Measurements from ENCODE around the gene CELF4.

The CELF4 gene

DNA sequence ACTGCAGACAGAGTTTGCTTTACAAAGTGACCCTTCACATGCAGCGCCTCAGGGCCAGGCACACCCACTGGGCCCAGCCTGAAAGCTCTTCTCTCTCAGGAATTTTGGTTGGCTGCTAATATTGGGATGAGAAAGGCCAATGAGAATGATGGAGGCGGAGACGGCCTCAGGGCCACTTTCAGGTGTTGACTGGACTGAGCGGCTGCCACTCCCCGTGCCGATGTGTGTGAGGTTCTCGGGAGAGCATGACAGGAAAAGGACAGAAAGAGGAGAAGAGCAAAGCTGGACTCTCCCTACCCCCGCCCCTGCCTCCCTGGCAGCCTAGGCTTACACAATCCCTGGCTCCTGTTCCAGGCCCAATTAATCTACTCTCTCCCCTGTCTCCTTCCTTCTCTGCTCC, 155.7 kb downstream of the CELF4 start:
- no peak for DNase-seq (ENCODE audit: low read depth)

DNA sequence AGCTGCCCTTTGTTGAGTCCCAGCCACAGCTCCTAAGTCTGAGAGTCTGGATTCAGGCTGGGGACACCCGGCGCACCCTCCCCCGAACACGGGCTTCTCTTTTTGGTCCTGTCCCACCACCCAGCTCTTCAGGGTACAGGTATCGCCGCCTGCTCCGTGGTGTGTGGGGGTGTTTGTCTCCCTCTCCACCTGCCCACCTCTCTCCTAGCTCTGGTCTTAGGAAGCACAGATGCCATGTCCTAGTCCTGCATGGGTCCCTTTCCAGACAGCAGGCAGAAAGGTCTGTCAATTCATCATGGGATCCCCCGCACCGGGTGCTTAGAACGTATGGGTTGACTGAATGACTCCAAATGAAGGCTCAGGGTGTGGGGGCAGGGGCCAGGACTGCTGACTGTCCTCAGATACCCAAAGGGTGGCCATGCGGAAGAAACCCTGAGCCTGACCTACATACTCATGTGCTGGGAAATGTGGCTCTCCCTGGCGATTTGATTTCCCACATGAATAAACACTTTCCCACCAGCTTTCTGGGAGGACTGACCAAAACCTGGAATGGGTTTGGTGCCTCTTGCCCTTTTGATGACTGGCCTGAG, 156.8 kb downstream of the CELF4 start:
- no peak for DNase-seq (ENCODE audit: low read depth)

DNA sequence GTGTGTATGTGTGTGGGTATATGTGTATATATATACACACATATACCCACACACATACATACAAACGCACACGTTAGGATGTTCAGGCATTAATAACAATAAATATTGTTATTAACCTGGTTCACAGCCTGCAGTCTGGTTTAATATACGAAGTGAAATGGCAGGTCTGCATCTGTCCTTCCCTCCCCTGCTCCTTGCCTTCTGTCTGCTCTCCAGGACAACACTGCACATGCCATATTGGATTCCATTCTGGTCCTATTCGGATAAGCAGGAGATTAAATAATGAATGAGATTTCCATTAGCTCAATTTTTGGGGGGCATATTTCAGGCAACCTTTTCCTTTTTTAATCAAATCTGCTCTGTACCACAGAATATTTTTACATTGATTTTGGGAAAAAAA, 158.0 kb downstream of the CELF4 start:
- DNase-seq (ENCODE audit: low read depth): no peak

DNA sequence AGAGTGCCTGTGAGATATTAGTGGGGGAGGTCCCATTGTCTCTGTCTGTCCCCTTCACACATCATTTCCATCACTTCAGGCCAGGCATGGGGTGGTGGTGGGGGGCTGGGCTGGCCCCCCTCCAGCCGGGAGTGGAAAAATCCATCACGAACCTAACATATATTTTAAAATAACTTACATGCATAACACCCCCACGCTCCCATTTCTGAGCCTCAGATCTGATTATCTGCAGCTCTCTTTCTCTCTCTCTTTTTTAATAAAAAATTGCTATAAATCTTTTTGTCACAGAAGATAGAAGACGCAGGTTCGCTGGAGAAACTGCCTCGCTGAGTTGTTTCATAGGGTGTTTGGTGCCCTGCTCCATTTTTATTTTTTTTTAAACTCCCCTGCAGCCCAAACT, 159.8 kb downstream of the CELF4 start:
- no peak for DNase-seq (ENCODE audit: low read depth)

DNA sequence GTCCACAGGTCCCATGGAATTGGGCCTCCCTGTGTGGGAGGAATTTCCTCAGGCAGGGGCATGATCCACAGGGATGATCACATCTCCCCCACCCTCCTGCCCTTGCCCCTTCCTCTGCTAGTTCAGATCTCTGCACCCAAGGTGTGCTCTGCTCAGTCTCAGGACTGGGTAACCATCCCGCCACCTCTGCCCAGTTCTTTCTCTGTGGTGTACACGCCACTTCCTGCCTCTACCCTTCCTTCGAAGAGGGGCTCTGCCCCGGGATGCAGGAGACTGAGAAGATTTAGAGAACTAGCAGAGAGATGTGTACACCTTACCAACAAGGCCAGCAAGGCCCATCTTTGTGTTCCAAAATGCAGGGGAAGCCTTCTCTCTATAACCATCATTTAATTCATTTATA, 160.4 kb downstream of the CELF4 start:
- no peak for DNase-seq (ENCODE audit: low read depth)

DNA sequence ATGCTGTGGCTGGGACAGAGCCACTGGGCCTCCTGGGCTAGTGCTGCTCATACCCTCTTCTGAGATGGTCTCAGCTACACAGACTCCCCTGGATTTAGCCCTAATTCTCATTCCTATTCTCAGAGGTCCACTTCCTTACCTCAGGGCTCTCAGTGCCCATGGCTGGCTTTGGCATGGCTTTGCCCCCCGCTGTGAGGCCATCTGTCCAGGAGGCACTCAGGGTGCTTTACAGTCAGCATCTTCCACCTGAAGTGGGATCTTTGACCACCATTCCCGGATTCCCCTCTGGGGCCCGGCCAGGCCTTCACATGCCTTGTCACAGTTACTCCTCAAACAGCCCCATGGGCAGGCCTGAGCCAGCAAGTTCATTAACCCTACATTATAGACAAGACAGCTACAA, 161.8 kb downstream of the CELF4 start:
- DNase-seq (ENCODE audit: low read depth): no peak

DNA sequence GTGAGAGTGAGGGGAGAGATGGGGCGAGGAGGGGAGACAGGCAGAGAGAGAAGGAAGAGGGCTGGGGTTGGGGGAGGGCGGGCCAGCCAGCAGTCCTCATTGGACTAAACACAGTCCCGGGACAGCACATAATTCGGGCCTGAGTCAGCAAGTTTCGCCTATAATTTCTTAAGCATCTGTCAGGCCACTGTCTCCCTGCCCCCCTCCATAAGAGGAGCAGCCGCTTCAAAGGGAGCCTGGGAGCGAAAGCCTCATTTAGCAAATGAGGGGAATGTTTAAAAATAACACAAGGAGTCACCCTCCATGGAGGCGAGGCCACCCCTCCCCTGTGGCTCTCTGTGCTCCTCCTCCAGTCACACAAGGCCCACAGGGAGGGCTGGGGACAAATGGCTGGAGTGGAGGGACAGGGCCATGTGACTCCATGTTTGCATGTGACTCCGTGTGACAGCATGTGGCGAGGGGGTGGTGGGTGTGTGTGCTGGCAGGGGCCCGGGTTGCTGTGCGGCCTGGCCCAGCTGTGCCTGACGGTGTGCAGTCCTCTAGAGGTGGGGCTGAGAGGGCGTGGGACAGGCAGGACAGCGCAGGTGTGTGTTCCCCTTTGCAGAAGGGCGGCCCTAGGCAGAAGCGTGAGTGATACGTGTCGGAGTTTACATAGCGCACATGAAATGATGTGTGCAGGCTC, 162.4 kb downstream of the CELF4 start:
- peak; percentile 86 for DNase-seq (ENCODE audit: low read depth)

DNA sequence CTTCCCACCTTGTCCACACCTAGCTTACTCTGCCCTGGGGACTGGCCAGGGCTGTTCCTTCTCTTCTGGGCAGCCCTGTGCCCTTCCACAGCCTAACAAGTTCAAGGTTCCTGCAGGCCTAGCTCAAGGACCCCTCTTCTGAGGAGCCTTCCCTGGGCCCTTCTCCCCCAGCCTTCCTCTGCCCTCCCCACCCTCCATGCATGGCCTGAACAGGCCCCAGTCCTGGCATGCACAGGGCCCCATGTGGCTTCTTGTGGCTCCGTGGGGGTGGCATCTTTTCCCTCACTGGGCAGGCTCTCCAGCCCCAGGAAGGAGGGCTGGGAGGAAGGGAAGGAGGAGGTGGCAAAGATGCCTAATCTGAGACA, 162.9 kb downstream of the CELF4 start:
- DNase-seq (ENCODE audit: low read depth): no peak

DNA sequence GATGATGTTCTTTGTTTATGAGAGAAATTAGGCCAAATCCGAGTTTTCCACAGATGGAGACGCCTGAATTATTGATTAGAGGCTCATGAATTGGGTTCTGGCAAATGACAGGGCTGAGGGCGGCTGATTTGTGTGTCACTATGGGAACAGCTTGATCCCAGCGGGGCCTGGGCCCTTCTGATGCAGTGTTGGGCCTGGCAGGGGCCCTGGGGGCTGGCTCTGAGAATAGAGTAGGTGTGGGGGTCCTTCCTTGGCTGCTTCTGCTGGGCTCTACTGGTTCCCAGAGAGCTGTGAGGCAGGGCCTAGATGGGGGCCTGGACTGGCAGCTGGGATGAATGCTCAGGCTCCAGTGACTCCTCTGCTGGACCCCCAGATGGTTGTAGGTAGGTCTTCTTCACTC, 164.8 kb downstream of the CELF4 start:
- no peak for DNase-seq (ENCODE audit: low read depth)

DNA sequence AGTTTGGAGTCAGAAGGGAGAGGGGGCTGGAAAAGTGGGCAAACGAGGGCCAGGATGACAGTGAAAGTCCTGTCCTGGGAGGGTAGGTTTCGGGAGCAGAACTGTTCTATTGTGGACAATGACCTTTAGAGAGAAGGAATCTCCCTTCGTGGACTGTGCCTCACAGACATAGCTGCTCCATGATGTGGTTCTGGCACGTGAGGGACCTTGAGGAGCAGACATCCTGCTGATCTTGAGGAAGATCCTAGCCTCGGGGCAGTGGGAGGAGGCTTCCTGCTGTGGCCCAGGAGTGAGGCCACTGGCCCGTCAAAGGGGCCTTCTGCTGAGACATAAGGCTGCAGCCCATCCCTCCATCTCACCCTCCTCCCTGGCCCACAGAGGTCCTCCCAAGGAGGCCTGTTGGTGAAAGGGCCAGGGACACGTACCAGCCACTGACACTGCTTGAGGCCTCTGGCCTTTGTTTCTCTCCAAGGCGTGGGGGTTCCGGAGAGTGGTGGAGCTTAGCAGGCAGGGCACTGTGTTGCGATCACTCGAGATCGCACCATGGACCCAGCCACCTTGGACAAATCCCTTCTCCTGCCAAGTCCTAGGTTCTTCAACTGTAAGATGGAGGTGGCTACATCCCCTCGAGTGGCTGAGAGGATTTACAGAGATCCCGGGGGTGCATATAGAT, 167.2 kb downstream of the CELF4 start:
- no peak for DNase-seq (ENCODE audit: low read depth)

DNA sequence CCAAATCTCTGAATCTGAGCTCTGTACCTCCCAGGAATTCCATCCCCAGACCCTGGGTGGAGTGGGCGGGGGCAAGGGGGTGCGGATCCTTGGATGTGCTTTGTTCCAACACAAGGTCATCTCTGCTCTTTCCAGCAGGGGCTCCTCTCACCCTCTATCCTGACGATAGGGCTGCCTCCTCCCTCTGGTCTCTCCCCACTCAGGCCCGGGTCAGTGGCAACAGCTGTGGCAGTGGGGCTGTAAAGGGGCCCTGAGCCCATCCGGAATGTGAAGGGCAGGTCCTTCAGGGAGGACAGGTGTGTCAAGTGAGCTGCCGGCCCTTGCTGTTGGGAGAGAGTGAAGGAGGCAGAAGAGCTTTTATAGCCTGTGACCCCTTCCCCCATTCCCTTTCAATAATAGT, 167.8 kb downstream of the CELF4 start:
- DNase-seq (ENCODE audit: low read depth): no peak

DNA sequence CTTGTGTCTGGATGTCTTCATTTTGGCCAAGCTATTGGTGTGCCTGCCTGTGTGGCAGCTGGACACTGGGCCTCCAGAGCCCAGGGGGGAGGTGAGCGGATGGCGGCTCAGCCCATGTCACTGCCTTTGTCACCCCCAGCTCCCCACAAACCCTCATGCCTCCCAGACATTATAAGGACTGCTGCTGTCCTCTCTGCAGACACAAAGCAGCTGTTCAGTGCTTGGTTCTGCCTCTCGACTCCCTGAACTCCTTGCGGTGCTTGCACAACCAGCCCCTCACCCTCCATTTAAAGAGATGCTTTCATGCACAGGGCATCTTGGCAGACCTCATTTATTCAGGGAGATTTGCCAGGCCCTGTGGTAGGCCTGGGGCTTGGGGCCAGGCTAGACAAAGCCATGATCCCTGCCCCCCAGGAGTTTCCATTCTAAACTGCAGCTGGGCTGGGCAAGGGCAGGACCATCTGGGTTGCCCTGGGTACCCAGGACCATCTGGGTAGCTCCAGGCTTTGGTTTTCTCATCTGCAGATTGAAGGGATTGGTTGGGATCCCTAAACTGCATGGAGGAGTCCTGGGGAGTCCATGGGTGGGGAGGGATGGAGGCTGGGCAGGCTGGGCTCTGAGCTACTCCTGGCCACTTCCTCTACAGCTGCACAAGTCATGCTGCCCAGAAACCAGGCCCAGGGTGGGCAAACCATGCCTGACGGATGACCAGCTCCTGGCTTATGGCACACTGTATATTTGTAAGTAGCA, 168.5 kb downstream of the CELF4 start:
- no peak for DNase-seq (ENCODE audit: low read depth)

DNA sequence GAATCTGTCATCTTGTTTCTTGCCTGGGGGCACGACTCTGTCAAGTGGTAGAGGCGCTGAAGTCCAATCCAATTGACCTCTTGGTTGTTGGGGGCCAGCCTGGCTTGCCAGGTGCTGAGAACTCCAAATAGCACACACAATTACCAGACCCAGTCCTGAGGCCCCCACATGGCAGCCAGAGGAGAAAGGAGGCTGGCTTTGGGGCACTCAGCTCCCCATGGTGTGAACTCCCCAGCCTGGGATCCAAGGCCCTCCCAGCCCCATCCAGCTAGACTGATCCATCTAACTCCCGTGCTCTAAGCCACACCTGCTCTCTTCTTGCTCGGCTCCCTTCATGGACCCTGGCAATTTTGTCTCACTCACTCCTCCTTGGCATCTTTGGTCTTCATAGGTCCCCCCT, 170.0 kb downstream of the CELF4 start:
- no peak for DNase-seq (ENCODE audit: low read depth)

DNA sequence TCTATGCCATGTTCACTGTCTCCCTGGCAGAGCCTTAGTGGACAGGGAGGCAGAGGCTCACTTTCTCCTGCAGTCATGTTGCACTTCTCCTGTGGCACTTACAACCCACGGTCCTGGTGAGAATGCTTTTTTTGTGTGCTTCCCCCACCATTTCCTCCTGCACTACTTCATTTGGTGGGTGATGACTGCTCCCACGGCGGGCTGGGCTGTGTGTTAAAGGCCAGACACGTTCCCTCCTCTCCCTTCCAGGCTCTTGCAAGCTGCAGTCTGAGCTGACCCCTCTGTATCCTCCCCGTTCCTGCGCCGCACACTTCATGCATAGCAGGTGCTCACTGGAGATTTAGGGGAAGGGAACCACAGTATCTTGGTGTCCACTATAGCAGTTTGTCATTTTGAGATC, 170.5 kb downstream of the CELF4 start:
- DNase-seq (ENCODE audit: low read depth): no peak

DNA sequence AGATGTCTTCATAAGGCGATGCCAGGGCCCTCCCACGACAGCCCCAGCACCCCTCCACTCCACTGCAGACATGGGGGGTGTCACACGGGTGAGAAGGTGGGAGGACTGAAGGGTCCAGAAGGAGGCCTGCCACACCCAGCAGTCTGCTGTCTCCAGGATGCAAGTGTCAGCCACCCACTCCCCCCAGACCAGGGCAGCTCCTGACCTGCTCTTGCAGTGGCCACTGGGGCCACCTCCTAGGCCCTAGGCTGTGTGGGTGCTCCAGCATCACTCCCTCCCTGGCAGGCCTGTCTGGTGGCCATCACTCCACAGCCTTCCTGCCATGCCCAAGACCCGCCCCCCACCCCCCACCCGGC, 171.0 kb downstream of the CELF4 start:
- no peak for DNase-seq (ENCODE audit: low read depth)

DNA sequence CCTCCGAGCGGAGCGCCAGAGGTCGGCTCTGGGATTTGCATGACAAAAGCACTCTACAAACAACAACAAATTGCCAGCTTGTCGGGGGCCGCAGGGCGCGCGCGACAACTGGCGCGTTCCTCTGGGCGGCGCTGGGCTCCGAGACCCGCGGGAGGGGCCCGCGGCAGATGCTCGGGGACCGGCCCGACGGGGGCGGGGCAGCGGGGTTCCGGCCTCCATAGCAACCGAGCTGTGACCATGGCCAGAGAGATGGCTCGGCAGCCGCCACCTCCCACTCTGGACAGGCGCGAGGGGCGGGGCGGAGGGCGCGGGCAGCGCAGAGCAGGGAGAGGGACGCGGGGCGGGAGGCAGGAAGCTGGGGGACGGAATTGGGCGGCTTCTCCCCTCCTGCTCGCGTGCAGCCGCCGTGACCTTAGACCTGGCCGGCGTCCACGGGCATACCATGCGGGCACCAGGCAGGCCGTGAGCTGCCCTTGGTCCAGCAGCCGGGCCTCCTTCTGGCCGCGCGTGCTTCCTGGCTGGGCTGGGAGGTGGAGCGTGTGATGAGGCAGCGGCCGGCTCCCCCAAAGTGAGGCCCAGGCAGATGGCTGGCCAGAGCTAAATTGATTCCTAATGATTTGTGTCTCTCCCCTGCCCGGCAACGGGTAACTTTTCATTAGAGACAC, 171.5 kb downstream of the CELF4 start:
- peak; percentile 82 for DNase-seq (ENCODE audit: low read depth)

DNA sequence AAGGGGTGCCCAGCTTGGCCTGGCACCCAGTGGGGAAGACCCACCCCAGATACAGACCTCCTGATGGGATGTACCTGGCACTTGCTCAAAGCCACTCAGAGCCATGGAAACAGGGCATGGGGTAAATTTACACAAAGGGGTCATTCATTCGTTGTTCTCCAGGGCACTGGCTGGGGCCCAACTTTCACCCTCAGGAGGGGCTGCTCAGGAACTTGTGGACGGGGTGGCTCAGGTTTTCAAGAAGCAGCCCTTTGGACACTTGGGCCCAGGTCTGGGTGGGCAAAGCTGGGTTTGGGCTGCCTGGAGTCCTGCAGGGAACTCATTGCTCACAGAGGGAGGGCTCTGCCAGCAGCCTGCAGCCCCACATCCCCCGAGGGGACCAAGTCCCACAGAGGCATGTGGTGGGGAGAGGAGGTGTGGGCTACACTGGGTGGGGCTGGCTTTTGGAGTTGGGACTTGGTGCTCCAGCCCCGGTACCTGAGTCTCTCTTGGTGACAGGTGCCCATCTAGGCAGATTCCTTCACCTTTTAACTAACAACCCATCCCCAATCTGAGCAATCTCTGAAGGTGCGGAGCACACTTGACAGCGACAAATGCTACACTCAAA, 172.3 kb downstream of the CELF4 start:
- no peak for DNase-seq (ENCODE audit: low read depth)

DNA sequence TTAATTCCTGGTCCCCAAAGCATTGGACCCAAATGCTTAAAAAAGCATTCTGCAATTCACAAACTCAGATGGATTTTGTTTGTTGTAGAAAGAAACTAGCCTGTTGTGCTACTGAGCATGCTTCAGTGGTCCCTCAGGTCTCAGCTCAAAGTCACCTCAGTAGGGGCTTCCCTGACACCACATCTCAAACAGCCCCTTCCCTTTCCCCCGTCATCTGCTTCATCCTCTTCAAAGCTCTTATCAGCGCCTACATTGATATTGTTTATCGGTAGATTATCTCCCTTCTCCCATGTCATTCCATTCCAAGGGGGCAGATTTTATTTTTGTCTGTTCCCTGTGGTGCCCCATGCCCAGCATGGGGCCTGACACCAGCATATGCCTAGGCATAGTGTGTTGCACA, 172.9 kb downstream of the CELF4 start:
- DNase-seq (ENCODE audit: low read depth): no peak

DNA sequence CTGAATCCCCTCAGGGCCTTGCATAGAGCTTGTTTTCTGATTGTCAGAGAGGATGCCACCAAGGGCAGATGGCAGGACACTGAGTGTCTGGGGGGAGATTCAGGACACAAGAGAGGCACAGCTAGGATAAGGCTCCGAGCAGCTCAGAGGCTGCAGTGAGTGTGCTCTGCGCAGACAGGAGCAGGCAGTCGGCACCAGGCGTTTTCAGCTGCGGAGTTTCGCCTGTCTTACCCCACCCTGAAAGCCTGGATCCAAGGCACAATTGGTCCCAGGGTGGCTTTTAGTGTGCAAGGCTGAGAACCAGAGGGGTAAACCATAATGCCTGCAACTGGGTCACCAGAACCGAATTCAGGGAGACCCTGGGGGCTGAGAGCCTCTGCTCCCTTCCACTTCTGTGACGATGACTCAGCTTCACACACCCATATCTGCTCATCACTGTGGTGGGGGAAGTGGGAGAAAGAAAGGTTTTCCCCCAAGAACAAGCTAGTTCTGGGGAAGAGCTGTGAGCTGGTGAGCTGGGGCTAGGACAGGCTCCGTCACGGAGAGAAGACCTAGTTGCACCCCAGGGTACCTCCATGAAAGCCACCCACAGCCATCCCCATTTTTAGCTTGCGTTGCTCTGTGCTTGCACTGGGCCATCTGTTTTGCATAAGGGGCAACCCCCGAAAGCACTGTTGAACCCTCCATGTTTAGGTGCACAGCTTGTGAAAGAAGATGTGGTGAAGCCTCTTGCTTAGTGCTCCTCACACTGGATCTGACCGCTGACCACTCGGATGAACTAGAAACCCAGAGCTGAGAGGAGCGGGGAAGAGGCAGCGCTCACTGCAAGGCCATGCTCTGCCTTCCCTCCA, 173.7 kb downstream of the CELF4 start:
- DNase-seq (ENCODE audit: low read depth): no peak

DNA sequence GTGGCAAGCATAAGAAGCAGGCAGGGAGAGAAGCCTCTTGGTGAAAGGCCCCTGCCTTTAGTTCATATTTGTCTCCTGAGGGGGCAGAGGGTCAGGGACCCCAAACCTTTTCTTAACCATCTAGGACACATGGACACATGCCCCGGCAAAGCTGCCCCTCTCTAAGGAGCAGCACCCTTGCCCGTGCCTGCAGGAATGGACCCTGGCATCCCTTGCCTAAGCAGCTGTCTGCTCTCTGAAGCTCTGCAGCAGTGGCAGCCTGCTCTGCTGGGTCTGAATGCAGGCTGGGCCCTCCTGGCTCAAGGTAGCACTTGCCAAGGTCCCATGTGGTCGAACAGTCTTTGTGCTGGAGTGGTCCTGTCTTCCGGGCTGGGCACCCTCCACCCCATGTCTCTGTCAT, 174.4 kb downstream of the CELF4 start:
- no peak for DNase-seq (ENCODE audit: low read depth)

DNA sequence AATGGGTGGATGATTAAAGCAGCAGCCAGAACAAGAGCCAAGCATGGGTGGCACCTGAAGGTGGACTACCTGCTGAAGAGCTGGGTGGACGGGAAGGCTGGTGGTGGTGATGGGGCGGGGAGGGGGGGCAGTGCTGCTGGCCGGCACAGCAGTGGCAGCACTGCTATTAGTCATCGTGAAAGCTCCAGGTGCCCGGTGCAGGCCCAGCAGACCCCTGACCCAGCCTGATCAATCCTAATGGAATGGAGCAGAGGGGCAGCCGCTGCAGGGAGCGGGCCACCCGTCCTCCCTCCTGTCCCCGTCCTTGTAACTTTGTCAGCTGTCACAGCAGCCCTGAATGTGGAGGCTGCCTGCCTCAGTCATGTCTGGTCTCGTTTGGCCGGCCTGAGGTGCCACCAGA, 174.9 kb downstream of the CELF4 start:
- no peak for DNase-seq (ENCODE audit: low read depth)
